Activated naive CD8-positive, alpha-beta T cell treated with anti-CD3 and anti-CD28 coated beads for 36 hours (primary cell): Measurements from ENCODE around the gene SH2B3. TPM values are rescaled to one million over a fixed set of nuclear protein-coding genes. Genes with fewer than 3 reads are reported as not detected.

Experiments used
- DNase-seq: peaks from one replicate; pipeline ENCODE4 v3.0.0; 2021
- H3K27ac Mint-ChIP-seq: one replicate; pipeline ENCODE4 v1.8.0; 2022; ENCODE audit warnings: mild to moderate bottlenecking, moderate library complexity, mixed read lengths
- H3K27me3 Mint-ChIP-seq: one replicate; pipeline ENCODE4 v1.8.0; 2022; ENCODE audit warnings: mild to moderate bottlenecking, mixed read lengths
- H3K36me3 Mint-ChIP-seq: one replicate; pipeline ENCODE4 v1.8.0; 2021; ENCODE audit warnings: mild to moderate bottlenecking, mixed read lengths
- H3K4me1 Mint-ChIP-seq: one replicate; pipeline ENCODE4 v1.8.0; 2021; ENCODE audit warnings: mixed read lengths
- H3K4me3 Mint-ChIP-seq: one replicate; pipeline ENCODE4 v1.8.0; 2022; ENCODE audit warnings: mild to moderate bottlenecking, moderate library complexity, mixed read lengths
- H3K9me3 Mint-ChIP-seq: one replicate; pipeline ENCODE4 v1.8.0; 2022; ENCODE audit warnings: mixed read lengths
- total RNA-seq, 2 experiments: library from RNA; stranded (reverse); gene quantifications; one replicate each; pipeline ENCODE4 v1.2.3, GENCODE V29; 2021

Gene SH2B3
- total RNA-seq, 2 experiments from 2014 or later, result 58.5 to 59.4 TPM

GRCh38 chr12:111410431-111411184 is 4.9 kb downstream of the SH2B3 start:
- Mint-ChIP-seq H3K4me3 (peak overlapping the region; percentile 72), H3K9me3 (no peaks in the 10 kb centered on the region), H3K36me3 (peaks cover 56% of the 10 kb centered on the region), H3K27ac (peak overlapping the region; percentile 69), H3K27me3 (no peaks in the 10 kb centered on the region), H3K4me1 (peaks cover 59% of the 10 kb centered on the region)
- DNase-seq, result no peak

- Mint-ChIP-seq H3K27ac (peak overlapping the region; percentile 69), H3K4me3 (peak overlapping the region; percentile 72), H3K9me3 (no peaks in the 10 kb centered on the region), H3K4me1 (peaks cover 60% of the 10 kb centered on the region), H3K36me3 (peaks cover 54% of the 10 kb centered on the region), H3K27me3 (no peaks in the 10 kb centered on the region)
- DNase-seq, result no peak
Measured at GRCh38 chr12:111411185-111411764, 5.6 kb downstream of the SH2B3 start.

GRCh38 chr12:111412007-111412829 is 6.5 kb downstream of the SH2B3 start:
- H3K27me3 Mint-ChIP-seq, result no peaks in the 10 kb centered on the region
- peak overlapping the region; percentile 51 for H3K4me3 Mint-ChIP-seq
- DNase-seq, result no peak
- no peaks in the 10 kb centered on the region for H3K9me3 Mint-ChIP-seq
- H3K36me3 Mint-ChIP-seq, result peaks cover 51% of the 10 kb centered on the region
- peak overlapping the region; percentile 78 for H3K27ac Mint-ChIP-seq
- H3K4me1 Mint-ChIP-seq, result peaks cover 64% of the 10 kb centered on the region

- DNase-seq, result no peak
- Mint-ChIP-seq H3K36me3 (peaks cover 44% of the 10 kb centered on the region), H3K4me3 (no peak overlapping the region)
Measured at GRCh38 chr12:111412830-111413441, 7.2 kb downstream of the SH2B3 start.

GRCh38 chr12:111413442-111414086 is 7.8 kb downstream of the SH2B3 start:
- no peak overlapping the region for H3K27ac Mint-ChIP-seq
- H3K4me1 Mint-ChIP-seq, result peaks cover 54% of the 10 kb centered on the region
- no peaks in the 10 kb centered on the region for H3K9me3 Mint-ChIP-seq
- H3K27me3 Mint-ChIP-seq, result no peaks in the 10 kb centered on the region
- no peak for DNase-seq
- H3K4me3 Mint-ChIP-seq, result no peak overlapping the region
- peaks cover 39% of the 10 kb centered on the region for H3K36me3 Mint-ChIP-seq

More at GRCh38 chr12:111412830-111413441, 7.2 kb downstream of the SH2B3 start:
- Mint-ChIP-seq H3K27me3 (no peaks in the 10 kb centered on the region), H3K9me3 (no peaks in the 10 kb centered on the region), H3K4me1 (peaks cover 59% of the 10 kb centered on the region), H3K27ac (no peak overlapping the region)

GRCh38 chr12:111414711-111415252 is 9.1 kb downstream of the SH2B3 start:
- H3K4me1 Mint-ChIP-seq, result peaks cover 49% of the 10 kb centered on the region
- H3K27me3 Mint-ChIP-seq, result no peaks in the 10 kb centered on the region
- no peak for DNase-seq
- H3K36me3 Mint-ChIP-seq, result peaks cover 36% of the 10 kb centered on the region
- no peak overlapping the region for H3K27ac Mint-ChIP-seq
- H3K9me3 Mint-ChIP-seq, result no peaks in the 10 kb centered on the region
- no peak overlapping the region for H3K4me3 Mint-ChIP-seq

GRCh38 chr12:111417290-111417689 is 11.6 kb downstream of the SH2B3 start:
- Mint-ChIP-seq H3K36me3 (peaks cover 40% of the 10 kb centered on the region), H3K9me3 (no peaks in the 10 kb centered on the region), H3K4me1 (peaks cover 37% of the 10 kb centered on the region), H3K27me3 (no peaks in the 10 kb centered on the region), H3K4me3 (no peak overlapping the region), H3K27ac (peak overlapping the region; percentile 20)
- no peak for DNase-seq

- DNase-seq, result no peak
- Mint-ChIP-seq H3K27ac (no peak overlapping the region), H3K27me3 (no peaks in the 10 kb centered on the region), H3K9me3 (no peaks in the 10 kb centered on the region), H3K4me1 (peaks cover 30% of the 10 kb centered on the region), H3K36me3 (peaks cover 40% of the 10 kb centered on the region), H3K4me3 (no peak overlapping the region)
Measured at GRCh38 chr12:111417784-111418593, 12.3 kb downstream of the SH2B3 start.

GRCh38 chr12:111418594-111418880 is 12.8 kb downstream of the SH2B3 start:
- DNase-seq, result no peak
- Mint-ChIP-seq H3K27me3 (no peaks in the 10 kb centered on the region), H3K4me3 (no peak overlapping the region), H3K4me1 (peaks cover 24% of the 10 kb centered on the region), H3K9me3 (no peaks in the 10 kb centered on the region), H3K36me3 (peaks cover 36% of the 10 kb centered on the region), H3K27ac (no peak overlapping the region)

- H3K4me1 Mint-ChIP-seq, result peaks cover 28% of the 10 kb centered on the region
- no peak overlapping the region for H3K4me3 Mint-ChIP-seq
- no peaks in the 10 kb centered on the region for H3K9me3 Mint-ChIP-seq
- peaks cover 37% of the 10 kb centered on the region for H3K36me3 Mint-ChIP-seq
- no peak for DNase-seq
- H3K27me3 Mint-ChIP-seq, result no peaks in the 10 kb centered on the region
- no peak overlapping the region for H3K27ac Mint-ChIP-seq
Measured at GRCh38 chr12:111419784-111420183, 14.1 kb downstream of the SH2B3 start.

GRCh38 chr12:111420494-111420893 is 14.8 kb downstream of the SH2B3 start:
- no peaks in the 10 kb centered on the region for H3K27me3 Mint-ChIP-seq
- no peak for DNase-seq
- peaks cover 35% of the 10 kb centered on the region for H3K36me3 Mint-ChIP-seq
- H3K27ac Mint-ChIP-seq, result no peak overlapping the region
- no peaks in the 10 kb centered on the region for H3K9me3 Mint-ChIP-seq
- H3K4me3 Mint-ChIP-seq, result no peak overlapping the region
- H3K4me1 Mint-ChIP-seq, result peaks cover 30% of the 10 kb centered on the region

- peaks cover 49% of the 10 kb centered on the region for H3K4me1 Mint-ChIP-seq
- H3K4me3 Mint-ChIP-seq, result no peak overlapping the region
- H3K27me3 Mint-ChIP-seq, result no peaks in the 10 kb centered on the region
- H3K9me3 Mint-ChIP-seq, result no peaks in the 10 kb centered on the region
- no peak for DNase-seq
- peak overlapping the region; percentile 74 for H3K27ac Mint-ChIP-seq
- H3K36me3 Mint-ChIP-seq, result peaks cover 49% of the 10 kb centered on the region
Measured at GRCh38 chr12:111424189-111424792, 18.6 kb downstream of the SH2B3 start.

- no peak for DNase-seq
- peaks cover 46% of the 10 kb centered on the region for H3K36me3 Mint-ChIP-seq
- H3K27me3 Mint-ChIP-seq, result no peaks in the 10 kb centered on the region
- peak overlapping the region; percentile 74 for H3K27ac Mint-ChIP-seq
- H3K4me3 Mint-ChIP-seq, result no peak overlapping the region
- H3K9me3 Mint-ChIP-seq, result no peaks in the 10 kb centered on the region
- peaks cover 51% of the 10 kb centered on the region for H3K4me1 Mint-ChIP-seq
Measured at GRCh38 chr12:111424793-111425251, 19.1 kb downstream of the SH2B3 start.
